ENCODE results near the gene DNAH14.
"Not testable (repeated sequence)": the region's sequence is repeated elsewhere in the genome, so short reads cannot be mapped to it uniquely, and the experiment has no call there.

The DNAH14 gene

GRCh38 chr1:224929335-224930237 lies at the start of gene DNAH14:
Gene DNAH14 (plus strand): TSS chr1:224929675. CDS start chr1:224952703, 23,028 bp downstream.
- FAIRE-seq, result no peak

GRCh38 chr1:224880593-224881307 lies 48.7 kb upstream of the DNAH14 start:
- FAIRE-seq, result no peak

GRCh38 chr1:224881308-224881692 lies 48.2 kb upstream of the DNAH14 start:
- FAIRE-seq, result not testable (repeated sequence)

GRCh38 chr1:224881762-224882211 lies 47.7 kb upstream of the DNAH14 start:
- FAIRE-seq, result no peak

GRCh38 chr1:224882264-224882663 lies 47.2 kb upstream of the DNAH14 start:
- no peak for FAIRE-seq

- FAIRE-seq, result no peak
Measured at GRCh38 chr1:224883091-224883490, 46.4 kb upstream of the DNAH14 start.

GRCh38 chr1:224884361-224884801 lies 45.1 kb upstream of the DNAH14 start:
- no peak for FAIRE-seq

- FAIRE-seq, result not testable (repeated sequence)
Measured at GRCh38 chr1:224885376-224885775, 44.1 kb upstream of the DNAH14 start.

GRCh38 chr1:224894915-224895314 lies 34.6 kb upstream of the DNAH14 start:
- no peak for FAIRE-seq

GRCh38 chr1:224896130-224896781 lies 33.2 kb upstream of the DNAH14 start:
- FAIRE-seq, result no peak

- no peak for FAIRE-seq
Measured at GRCh38 chr1:224897529-224898327, 31.7 kb upstream of the DNAH14 start.

- no peak for FAIRE-seq
Measured at GRCh38 chr1:224898937-224899336, 30.5 kb upstream of the DNAH14 start.

- no peak for FAIRE-seq
Measured at GRCh38 chr1:224900062-224900630, 29.3 kb upstream of the DNAH14 start.

- FAIRE-seq, result no peak
Measured at GRCh38 chr1:224901087-224901810, 28.2 kb upstream of the DNAH14 start.

GRCh38 chr1:224903955-224904354 lies 25.5 kb upstream of the DNAH14 start:
- FAIRE-seq, result no peak

- FAIRE-seq, result no peak
Measured at GRCh38 chr1:224906340-224906739, 23.1 kb upstream of the DNAH14 start.

GRCh38 chr1:224911217-224911616 lies 18.3 kb upstream of the DNAH14 start:
- FAIRE-seq, result no peak

- no peak for FAIRE-seq
Measured at GRCh38 chr1:224914292-224914900, 15.1 kb upstream of the DNAH14 start.

GRCh38 chr1:224919508-224919907 lies 10.0 kb upstream of the DNAH14 start:
- no peak for FAIRE-seq

GRCh38 chr1:224920930-224921329 lies 8.5 kb upstream of the DNAH14 start:
- no peak for FAIRE-seq

- FAIRE-seq, result no peak
Measured at GRCh38 chr1:224921354-224921753, 8.1 kb upstream of the DNAH14 start.

Measured in islet of Langerhans (tissue), 1 donor.